Left kidney (tissue), 2 donors: ENCODE results near the gene PLEKHG3. TPM values are rescaled to one million over a fixed set of nuclear protein-coding genes. Genes with fewer than 3 reads are reported as not detected.

Source experiments
- DNase-seq: peaks from one replicate; pipeline ENCODE4 v3.0.0-alpha.2; 2013
- polyA plus RNA-seq: library from polyadenylated mRNA; unstranded; fragments of 120-200 nt; gene quantifications from one replicate; pipeline ENCODE4 v1.2.1, GENCODE V29; 2013; ENCODE audit not compliant: insufficient read length

The PLEKHG3 gene
- polyA plus RNA-seq, 1 donor = 83.8 TPM

GRCh38 chr14:64782196-64782595 is 78.0 kb downstream of the PLEKHG3 start:
- no peak for DNase-seq

- no peak for DNase-seq
Observed at GRCh38 chr14:64784006-64784405, 79.8 kb downstream of the PLEKHG3 start.

GRCh38 chr14:64786296-64787149 is 82.3 kb downstream of the PLEKHG3 start:
- no peak for DNase-seq

GRCh38 chr14:64787619-64788018 is 83.4 kb downstream of the PLEKHG3 start:
- DNase-seq = no peak

- no peak for DNase-seq
Observed at GRCh38 chr14:64788706-64789105, 84.5 kb downstream of the PLEKHG3 start.

GRCh38 chr14:64789696-64790095 is 85.5 kb downstream of the PLEKHG3 start:
- no peak for DNase-seq

GRCh38 chr14:64790478-64790877 is 86.3 kb downstream of the PLEKHG3 start:
- DNase-seq = no peak

- no peak for DNase-seq
Observed at GRCh38 chr14:64792231-64792630, 88.0 kb downstream of the PLEKHG3 start.

- DNase-seq = no peak
Observed at GRCh38 chr14:64792871-64793560, 88.8 kb downstream of the PLEKHG3 start.

- DNase-seq = no peak
Observed at GRCh38 chr14:64795211-64795610, 91.0 kb downstream of the PLEKHG3 start.

- no peak for DNase-seq
Observed at GRCh38 chr14:64795921-64796320, 91.7 kb downstream of the PLEKHG3 start.

GRCh38 chr14:64796369-64796768 is 92.1 kb downstream of the PLEKHG3 start:
- no peak for DNase-seq

- no peak for DNase-seq
Observed at GRCh38 chr14:64799555-64799954, 95.3 kb downstream of the PLEKHG3 start.

Other genes with a start within 250 kb of the PLEKHG3 start
- gene AKAP5, start 238.9 kb upstream of the PLEKHG3 start, polyA plus RNA-seq = 9.3 TPM
- 14.6 TPM for gene ZBTB25, start 200.6 kb upstream of the PLEKHG3 start, polyA plus RNA-seq
- 82.1 TPM for gene ZBTB1, start 199.7 kb upstream of the PLEKHG3 start, polyA plus RNA-seq
- 13.4 TPM for gene HSPA2, start 163.7 kb upstream of the PLEKHG3 start, polyA plus RNA-seq
- gene PPP1R36, start 154.5 kb upstream of the PLEKHG3 start, polyA plus RNA-seq = 1.5 TPM
- 15.4 TPM for gene SPTB, start 175.5 kb downstream of the PLEKHG3 start, polyA plus RNA-seq
- 63.3 TPM for gene CHURC1, start 210.0 kb downstream of the PLEKHG3 start, polyA plus RNA-seq
- gene GPX2, start 238.3 kb downstream of the PLEKHG3 start, polyA plus RNA-seq = 1.1 TPM